ENCODE measurements around the gene ATXN7L1. TPM values are rescaled to one million over a fixed set of nuclear protein-coding genes. Genes with fewer than 3 reads are reported as not detected.

The ATXN7L1 gene
- total and polyA plus RNA-seq, 2 donors (not counting 1 experiment from before 2014, with no cell fraction given): 7.1 to 40.6 TPM

GRCh38 chr7:105806592-105807447 is 69.6 kb downstream of the ATXN7L1 start:
- WGBS (ENCODE audit: insufficient coverage): 37% methylated on average over 5 of the region's 5 CpGs
- Histone ChIP-seq H2AFZ (ENCODE audit: insufficient read depth, low read depth, low read length, poor library complexity, severe bottlenecking) (no peak overlapping the region), H3K4me2 (replicated peaks; ENCODE audit: low read depth, low read length, poor library complexity, severe bottlenecking) (no peak overlapping the region), H3K9me3 (ENCODE audit: control extremely low read depth in 1 of 3, control insufficient read depth in 2 of 3, insufficient read depth in 1 of 3, low read length in 2 of 3) (no peaks in the 10 kb centered on the region), H3K4me1 (ENCODE audit: control insufficient read depth in 2 of 2, insufficient read depth in 2 of 2, low read length in 2 of 2) (peaks cover 21 to 41% of the 10 kb centered on the region in 2 donors), H3K27ac (ENCODE audit: low read length in 2 of 2) (no peak overlapping the region), H3K4me3 (ENCODE audit: control extremely low read depth in 1 of 5, extremely low read depth in 1 of 5, insufficient read depth in 1 of 5, low read depth in 2 of 5, low read length in 4 of 5) (no peak overlapping the region), H3K36me3 (replicated peaks in 1 of 2; ENCODE audit: control extremely low read depth in 1 of 2, control insufficient read depth in 1 of 2, extremely low read depth in 1 of 2, insufficient read depth in 2 of 2, low read length in 1 of 2) (no peaks in the 10 kb centered on the region), H4K20me1 (ENCODE audit: control insufficient read depth, insufficient read depth, low read length, poor library complexity, severe bottlenecking) (no peaks in the 10 kb centered on the region), H3K27me3 (replicated peaks in 1 of 4; ENCODE audit: control extremely low read depth in 1 of 4, control insufficient read depth in 3 of 4, insufficient read depth in 4 of 4, low read length in 3 of 4) (no peaks in the 10 kb centered on the region), H3K79me2 (ENCODE audit: control insufficient read depth, insufficient read depth, low read length) (no peaks in the 10 kb centered on the region), H3K9ac (ENCODE audit: low read length) (no peak overlapping the region)
- intact Hi-C loops (cut with micrococcal nuclease): loop anchor here (5.0 kb wide), 1 partner anchor 115 kb away; no protein-coding TSS in a partner anchor
- peak overlapping the region; percentile 8 for H3K27ac Mint-ChIP-seq
- peak; percentile 23 for DNase-seq
- H3K27me3 Mint-ChIP-seq: no peaks in the 10 kb centered on the region
- ATAC-seq (ENCODE audit: low read depth): peak; percentile 26
- peaks cover 41% of the 10 kb centered on the region for H3K4me1 Mint-ChIP-seq
- H3K4me3 Mint-ChIP-seq: peak overlapping the region; percentile 23
- TF ChIP-seq EZH2 (IDR thresholded peaks at IDR 0.05; ENCODE audit: borderline replicate concordance, insufficient read depth, low read depth, low read length, poor library complexity, severe bottlenecking) (no peak), CTCF (IDR thresholded peaks at IDR 0.05) (no peak)
- no peaks in the 10 kb centered on the region for H3K9me3 Mint-ChIP-seq (ENCODE audit: insufficient read depth)
- ChIA-PET CTCF (interaction anchor here (1.1 to 3.4 kb wide), 2 partner anchors 16 to 46 kb away, joined by 3 to 15 read pairs; no protein-coding TSS in a partner anchor), POLR2A (no interaction called here)
